ENCODE measurements around the gene AGAP2. TPM values are rescaled to one million over a fixed set of nuclear protein-coding genes. Genes with fewer than 3 reads are reported as not detected.

AGAP2 gene
- total RNA-seq, 1 experiment from 2014 or later, result 0.40 TPM

- H3K27ac ChIP-seq (ENCODE audit: low read length), result no peak overlapping the region
- ChIA-PET POLR2A (ENCODE audit: unreplicated experiment) (no interaction called here), CTCF (no interaction called here)
- no peak overlapping the region for H3K4me3 ChIP-seq (ENCODE audit: low read length)
- H3K9ac ChIP-seq (ENCODE audit: low read length), result no peak overlapping the region
- H3K36me3 ChIP-seq (ENCODE audit: low read depth, low read length), result no peaks in the 10 kb centered on the region
- ATAC-seq (no peak), DNase-seq (no peak)
- H2AFZ ChIP-seq (ENCODE audit: low read length), result no peak overlapping the region
- H3K79me2 ChIP-seq (ENCODE audit: low read length), result no peaks in the 10 kb centered on the region
- no peaks in the 10 kb centered on the region for H3F3A ChIP-seq (ENCODE audit: low read length, unreplicated experiment)
- H3K4me2 ChIP-seq (ENCODE audit: low read length), result no peak overlapping the region
- H3K27me3 ChIP-seq (ENCODE audit: low read length), result no peaks in the 10 kb centered on the region
- no peaks in the 10 kb centered on the region for H4K20me1 ChIP-seq (ENCODE audit: low read length)
- TF ChIP-seq CTCF (conservative IDR thresholded peaks at IDR 0.05; ENCODE audit: low read depth, low read length), result no peak
- no peak for TF ChIP-seq EZH2phosphoT487 (IDR thresholded peaks at IDR 0.05; ENCODE audit: borderline replicate concordance, low read length)
- no peak for TF ChIP-seq EZH2 (IDR thresholded peaks at IDR 0.05; ENCODE audit: low read length, unreplicated experiment)
- H3K4me1 ChIP-seq (ENCODE audit: insufficient read depth, low read length), result peaks cover 4% of the 10 kb centered on the region; the same call in 1 of the 2 replicates
- intact Hi-C loops (cut with micrococcal nuclease), result no loop called here
- H3K9me2 ChIP-seq (replicated peaks; ENCODE audit: low read length), result no peaks in the 10 kb centered on the region
- no peaks in the 10 kb centered on the region for H3K9me3 ChIP-seq (ENCODE audit: low read length)
- BruUV-seq (replicated peaks), result no TSS peak
These were observed 9.2 kb downstream of the AGAP2 start for GRCh38 chr12:57729321-57729844.

- ChIA-PET POLR2A (ENCODE audit: unreplicated experiment) (no interaction called here), CTCF (no interaction called here)
These were observed 10.7 kb downstream of the AGAP2 start for GRCh38 chr12:57727758-57728395.

More at GRCh38 chr12:57727758-57728395, 10.7 kb downstream of the AGAP2 start:
- Histone ChIP-seq H3K9me3 (ENCODE audit: low read length) (no peaks in the 10 kb centered on the region), H4K20me1 (ENCODE audit: low read length) (no peaks in the 10 kb centered on the region), H3K36me3 (ENCODE audit: low read depth, low read length) (no peaks in the 10 kb centered on the region), H2AFZ (ENCODE audit: low read length) (no peak overlapping the region), H3K9ac (ENCODE audit: low read length) (no peak overlapping the region), H3K4me3 (ENCODE audit: low read length) (no peak overlapping the region), H3K27ac (ENCODE audit: low read length) (no peak overlapping the region), H3K79me2 (ENCODE audit: low read length) (no peaks in the 10 kb centered on the region), H3K9me2 (replicated peaks; ENCODE audit: low read length) (no peaks in the 10 kb centered on the region), H3K4me2 (ENCODE audit: low read length) (no peak overlapping the region), H3K27me3 (ENCODE audit: low read length) (no peaks in the 10 kb centered on the region), H3K4me1 (ENCODE audit: insufficient read depth, low read length) (peaks cover 4% of the 10 kb centered on the region; the same call in 1 of the 2 replicates), H3F3A (ENCODE audit: low read length, unreplicated experiment) (no peaks in the 10 kb centered on the region)
- ATAC-seq (no peak), DNase-seq (no peak)
- intact Hi-C loops (cut with micrococcal nuclease), result no loop called here
- TF ChIP-seq CTCF (conservative IDR thresholded peaks at IDR 0.05; ENCODE audit: low read depth, low read length) (no peak), EZH2phosphoT487 (IDR thresholded peaks at IDR 0.05; ENCODE audit: borderline replicate concordance, low read length) (no peak), EZH2 (IDR thresholded peaks at IDR 0.05; ENCODE audit: low read length, unreplicated experiment) (no peak)
- BruUV-seq (replicated peaks), result no TSS peak

Measured in PC-3 (cell line).